ENCODE measurements around the gene C1GALT1.
"Not testable (repeated sequence)": the region's sequence is repeated elsewhere in the genome, so short reads cannot be mapped to it uniquely, and the experiment has no call there.

C1GALT1 gene

DNA sequence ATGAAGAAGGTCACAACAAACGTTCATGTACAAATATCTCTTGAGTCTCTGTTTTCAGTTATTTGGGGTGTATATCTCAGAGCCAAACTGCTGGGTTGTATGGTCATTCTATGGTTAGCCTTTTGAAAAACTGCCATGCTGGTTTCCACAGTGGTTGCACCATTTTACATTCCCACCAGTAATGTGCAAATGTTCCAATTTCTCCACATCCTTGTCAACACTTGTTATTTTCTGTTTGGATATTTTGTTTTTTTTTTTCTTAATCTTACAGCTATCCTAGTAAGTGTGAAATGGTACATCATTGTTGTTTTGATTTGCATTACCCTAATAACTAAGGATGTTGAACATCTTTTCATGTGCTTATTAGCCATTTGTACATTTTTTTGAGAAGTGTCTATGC lies 13.0 kb upstream of the C1GALT1 start:
- DNase-seq (ENCODE audit: low read depth), result no peak

DNA sequence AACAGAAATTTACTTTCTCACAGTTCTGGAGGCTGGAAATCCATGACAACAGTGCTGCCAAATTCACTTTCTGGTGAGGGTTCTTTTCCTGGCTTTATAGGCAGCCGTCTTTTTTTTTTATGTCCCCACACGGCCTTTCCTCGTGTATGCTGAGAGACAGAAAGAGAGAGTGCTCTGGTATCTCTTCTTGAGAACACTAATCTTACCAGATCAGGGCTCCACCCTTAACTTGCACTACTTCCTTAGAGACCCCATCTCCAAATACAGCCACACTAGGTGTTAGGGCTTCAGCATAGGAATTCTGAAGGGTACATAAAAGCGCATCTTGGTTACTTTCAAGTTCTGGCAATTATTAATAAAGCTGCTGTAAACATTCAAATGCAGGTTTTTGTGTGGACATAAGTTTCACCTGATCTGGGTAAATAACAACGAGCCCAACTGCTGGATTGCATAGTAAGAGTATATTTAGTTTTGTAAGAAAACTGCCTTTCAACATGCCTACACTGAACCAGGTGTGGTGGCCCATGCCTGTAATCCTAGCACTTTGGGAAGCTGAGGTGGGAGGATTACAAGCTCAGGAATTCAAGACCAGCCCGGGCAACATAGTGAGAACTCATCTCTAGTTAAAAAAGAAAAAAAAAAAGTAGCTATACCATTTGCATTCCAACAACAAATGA lies 8.2 kb upstream of the C1GALT1 start:
- DNase-seq (ENCODE audit: low read depth), result no peak

DNA sequence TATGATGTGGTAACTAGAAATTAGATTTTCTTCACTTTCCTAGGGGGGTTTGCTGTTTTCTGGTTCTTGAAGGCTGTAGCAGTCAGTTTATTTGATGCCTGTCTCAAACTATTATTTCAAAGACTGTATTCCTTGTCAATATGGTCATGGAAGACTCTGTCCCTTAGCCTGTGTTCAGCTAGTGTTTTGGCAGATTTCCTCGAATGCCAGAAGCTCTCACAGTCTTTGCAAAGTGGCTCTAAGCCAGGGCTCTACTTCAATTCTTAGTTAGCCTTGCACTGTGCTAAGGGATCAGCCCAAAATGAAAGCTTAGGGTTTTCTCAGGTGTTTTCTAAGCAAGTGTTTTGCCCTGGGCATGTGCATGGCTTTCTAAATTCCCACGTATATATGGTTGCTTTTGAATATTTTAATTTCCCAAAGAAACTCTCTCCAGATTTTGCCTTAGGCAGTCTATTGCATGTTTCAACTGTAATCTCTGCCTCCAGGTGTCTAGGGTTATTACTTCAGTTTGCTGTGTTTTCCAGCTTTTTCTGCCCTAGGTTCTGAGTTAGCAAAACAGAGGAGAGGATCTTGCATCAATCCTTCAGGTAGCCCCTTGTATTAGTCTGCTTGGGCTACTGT lies 7.2 kb upstream of the C1GALT1 start:
- no peak for DNase-seq (ENCODE audit: low read depth)

DNA sequence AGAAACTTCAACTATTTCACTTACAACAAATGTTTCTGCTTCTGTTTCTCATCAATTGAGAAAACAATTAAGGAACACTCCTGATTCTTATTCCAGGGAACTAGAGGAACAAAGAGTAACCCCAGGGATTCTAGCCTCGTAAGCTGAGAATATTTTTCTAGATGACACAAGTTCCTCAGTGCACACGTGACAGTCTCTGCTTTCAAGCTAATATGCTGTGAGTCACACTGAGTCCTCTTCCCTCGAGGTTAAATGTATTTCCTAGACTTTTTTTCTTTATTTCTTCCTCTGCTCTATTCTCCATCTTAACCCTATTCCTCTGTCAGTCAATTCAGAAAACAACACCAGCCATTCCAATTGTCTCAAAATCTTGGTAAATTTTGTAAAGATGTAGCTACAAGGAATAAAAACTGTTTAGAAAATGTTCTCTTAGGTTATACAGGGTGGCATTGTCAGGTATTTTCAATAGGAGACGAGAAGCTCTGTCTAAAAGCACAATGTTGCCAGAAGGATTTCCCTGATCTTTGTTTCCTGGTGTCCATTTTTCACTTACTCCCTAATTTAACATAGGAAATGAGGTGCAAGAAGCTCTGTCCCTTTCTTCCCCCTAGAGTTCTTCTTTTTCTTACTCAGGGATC lies 5.8 kb upstream of the C1GALT1 start:
- no peak for DNase-seq (ENCODE audit: low read depth)

DNA sequence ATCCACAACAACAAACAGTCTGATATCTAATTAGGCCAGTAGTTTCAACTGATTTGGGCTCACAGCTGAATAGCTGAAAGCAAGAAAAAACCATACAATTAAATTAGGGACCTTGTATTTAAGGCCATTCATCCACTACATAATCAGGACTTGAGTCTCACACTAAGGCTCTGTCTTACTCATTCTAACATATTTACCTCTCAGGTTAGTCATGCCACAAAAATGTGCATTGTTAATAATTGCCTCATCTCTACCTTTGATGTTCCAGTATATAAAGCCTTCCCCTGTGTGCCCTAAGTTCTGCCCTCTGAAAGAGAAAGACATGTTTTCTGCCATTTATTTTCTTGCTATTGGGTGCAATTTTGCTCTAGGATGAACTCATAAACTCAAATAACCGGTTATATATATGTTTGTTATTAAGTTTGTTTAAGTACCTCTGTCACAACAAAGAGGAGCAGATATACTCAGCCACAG lies 5.3 kb upstream of the C1GALT1 start:
- no peak for DNase-seq (ENCODE audit: low read depth)

DNA sequence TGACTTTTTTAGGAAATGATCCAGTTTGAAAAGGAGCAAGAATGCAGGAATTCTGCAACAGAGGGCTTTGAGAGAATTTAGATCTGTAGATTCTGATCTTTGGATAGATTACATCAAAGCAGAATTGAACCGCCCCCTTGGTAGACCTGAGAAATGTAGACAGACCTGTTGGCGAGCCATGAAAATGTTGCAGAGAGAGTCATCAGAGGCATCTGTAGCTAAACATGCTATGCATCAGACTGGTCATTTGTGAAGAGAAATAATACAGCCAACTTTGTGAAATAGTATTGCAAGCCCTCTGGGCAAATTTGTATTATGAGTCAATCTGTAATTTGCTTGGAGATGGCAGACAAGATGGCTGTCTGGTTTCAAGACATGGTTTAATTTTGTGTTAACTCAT lies 4.3 kb upstream of the C1GALT1 start:
- no peak for DNase-seq (ENCODE audit: low read depth)

DNA sequence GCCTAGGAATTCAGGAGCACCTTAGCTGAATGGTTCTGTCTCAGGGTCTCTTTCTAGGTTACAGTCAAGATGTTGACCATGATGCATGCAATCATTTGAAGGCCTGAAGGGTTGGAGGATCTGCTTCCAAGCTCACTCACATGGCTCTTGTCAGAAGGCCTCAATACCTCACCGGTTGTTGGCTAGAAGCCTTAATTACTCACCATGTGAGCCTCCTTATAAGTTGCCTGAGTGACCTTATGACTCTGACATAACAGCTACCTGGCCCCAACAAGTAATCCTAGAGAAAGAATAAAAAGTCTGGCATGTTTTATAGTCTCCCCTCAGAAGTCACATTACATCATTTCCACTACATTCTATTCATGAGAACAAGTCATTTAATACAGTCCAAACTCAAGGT lies 3.4 kb upstream of the C1GALT1 start:
- no peak for DNase-seq (ENCODE audit: low read depth)

DNA sequence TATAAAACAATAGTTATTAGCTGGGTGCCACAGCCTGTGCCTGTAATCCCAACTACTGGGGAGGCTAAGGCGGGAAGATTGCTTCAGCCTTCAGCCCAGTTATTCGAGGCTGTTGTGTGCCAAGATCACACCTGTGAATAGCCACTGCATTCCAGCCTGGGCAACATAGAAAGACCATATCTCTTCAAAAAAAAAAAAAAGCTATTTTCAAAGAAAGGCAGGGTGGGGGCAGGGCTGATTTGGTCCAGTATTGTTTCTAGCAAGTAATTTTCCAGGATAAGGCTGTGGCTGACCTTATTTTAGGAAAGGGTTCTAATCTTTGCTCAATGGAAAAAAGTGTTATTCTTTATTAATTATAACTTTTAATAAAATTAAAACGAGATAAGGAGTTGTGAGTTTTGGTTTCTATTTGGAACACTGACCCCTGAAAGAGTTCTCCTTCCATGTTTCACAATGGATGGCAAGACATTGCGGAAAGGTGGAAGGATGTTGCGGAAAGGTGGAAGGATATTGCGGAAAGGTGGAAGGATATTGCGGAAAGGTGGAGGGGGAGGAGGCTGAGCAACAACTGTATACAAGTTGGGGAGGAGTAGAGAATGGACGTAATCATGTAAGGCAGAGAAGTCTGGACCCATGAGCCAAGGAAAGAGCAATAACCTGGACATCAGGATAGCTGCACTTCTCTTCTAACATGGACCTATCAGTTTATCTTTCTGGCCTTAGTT lies 1.5 kb upstream of the C1GALT1 start:
- no peak for DNase-seq (ENCODE audit: low read depth)

DNA sequence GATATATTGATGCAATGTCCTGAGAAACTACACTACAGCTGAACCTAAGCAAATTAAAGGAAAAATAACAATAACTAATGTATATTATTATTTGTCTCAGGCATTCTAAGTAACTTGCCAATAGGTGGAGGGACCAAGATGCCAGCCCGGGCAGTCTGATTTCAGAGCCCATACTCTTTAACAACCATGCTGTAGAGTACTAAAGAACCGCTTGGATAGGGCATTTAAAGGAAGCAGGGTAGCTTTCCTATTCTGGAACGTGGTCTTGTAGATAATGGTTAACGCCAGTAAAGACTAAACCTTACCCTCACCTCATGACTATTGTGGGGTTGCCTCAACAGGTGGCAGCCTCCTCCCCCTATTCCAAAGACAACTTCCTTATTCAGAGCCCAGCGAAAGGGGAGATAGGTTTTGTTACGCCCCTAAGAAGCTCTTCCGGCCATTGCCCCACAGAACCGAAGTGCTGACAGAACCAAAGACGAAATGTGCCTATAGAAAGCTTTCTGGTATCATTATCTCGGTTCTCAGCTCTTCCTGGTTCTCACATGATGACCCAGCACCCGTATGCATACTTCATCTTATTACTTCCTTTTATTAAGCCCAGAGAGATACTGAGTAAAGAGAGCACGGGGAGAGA lies 707 bp upstream of the C1GALT1 start:
- DNase-seq (ENCODE audit: low read depth), result peak; percentile 27

DNA sequence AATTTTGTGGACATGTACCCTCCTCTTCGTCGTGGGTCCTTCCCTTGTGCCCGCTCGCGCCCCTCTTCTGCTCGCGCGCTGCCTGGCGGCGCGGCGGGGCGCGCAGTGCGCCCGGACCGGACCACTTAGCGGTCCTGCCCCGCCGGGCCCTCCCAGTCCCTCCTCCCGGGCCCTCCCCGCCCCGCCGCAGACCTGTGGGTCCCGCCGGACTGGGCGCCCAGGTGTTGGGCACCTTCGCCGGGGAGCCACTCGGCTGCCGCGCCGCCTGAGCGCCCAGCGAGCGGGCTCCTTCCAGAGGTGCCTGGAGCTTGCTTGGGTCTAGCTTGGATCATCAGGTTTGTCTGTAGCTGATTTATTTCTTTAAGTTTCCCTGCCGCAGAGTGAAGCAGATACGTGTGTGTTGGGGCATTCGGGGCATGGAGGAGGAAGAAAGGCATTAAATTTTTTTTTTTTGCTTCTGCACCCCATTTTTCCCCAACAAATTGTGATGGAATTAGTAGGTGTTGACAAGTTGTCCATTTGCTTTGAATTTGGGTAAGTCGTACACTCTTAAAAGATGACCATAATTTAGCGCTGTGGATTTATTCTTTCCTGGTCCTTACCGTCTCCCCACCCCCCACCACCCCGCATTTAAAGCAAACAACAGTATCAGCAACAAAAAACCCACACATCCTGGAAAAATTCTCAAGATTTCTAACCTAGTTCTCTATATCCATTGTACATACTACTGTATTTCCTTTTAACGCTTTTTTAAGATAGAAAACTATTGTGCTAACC lies 905 bp downstream of the C1GALT1 start:
- DNase-seq (ENCODE audit: low read depth), result peak; percentile 34

DNA sequence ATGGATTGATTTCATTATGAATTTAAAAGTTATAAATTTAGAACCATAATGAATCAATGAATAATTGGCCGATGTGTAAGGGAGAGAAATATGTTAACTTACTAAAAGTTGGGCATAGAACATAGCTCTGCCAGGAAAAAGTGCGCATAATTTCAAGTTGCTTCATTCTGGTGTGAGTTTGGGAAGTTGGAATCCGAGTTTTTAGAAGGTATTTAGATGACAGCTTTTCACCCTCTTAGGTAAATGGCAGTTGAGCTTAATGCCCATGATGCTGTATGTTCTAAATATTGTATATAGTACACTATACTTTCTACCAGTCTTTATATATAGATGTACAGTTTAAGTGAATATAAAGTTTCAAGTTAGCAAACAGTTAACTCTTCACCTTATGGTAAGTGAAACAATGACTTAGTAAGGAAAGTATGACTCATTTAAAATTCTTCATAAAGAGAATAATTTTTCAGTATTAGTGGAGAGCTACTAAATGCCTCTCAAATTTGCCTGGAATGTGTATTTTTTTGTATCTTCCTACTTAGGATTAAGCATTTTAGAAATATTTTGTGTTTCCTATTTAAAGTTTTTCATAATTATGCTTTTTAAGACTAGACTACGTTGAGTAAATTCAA lies 1.6 kb downstream of the C1GALT1 start:
- DNase-seq (ENCODE audit: low read depth), result no peak

DNA sequence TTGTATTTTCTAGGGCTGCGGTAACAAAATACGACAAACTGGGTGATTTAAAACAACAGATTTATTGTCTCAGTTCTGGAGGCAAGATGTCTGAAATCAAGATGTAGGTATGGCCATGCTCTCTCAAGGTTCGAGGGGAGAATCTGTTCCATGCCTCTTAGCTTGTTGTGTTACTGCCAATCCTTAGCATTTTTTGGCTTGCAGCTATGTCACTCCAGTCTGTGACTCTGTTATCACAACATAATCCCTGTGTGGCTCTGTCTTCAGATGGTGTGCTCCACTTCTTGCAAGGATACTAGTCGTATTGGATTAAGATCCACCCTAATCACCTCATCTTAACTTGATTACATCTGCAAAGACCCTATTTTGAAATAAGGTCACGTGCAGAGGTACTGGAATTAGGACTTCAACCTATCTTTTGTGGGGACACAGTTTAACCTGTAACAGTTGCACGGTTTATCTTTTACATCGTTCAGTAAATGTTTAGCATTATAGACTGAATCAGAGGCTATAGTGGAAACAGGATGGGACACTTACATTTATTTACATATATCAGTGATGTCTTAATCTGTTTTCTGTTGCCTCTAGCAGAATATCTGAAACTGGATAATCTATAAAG lies 3.1 kb downstream of the C1GALT1 start:
- no peak for DNase-seq (ENCODE audit: low read depth)

DNA sequence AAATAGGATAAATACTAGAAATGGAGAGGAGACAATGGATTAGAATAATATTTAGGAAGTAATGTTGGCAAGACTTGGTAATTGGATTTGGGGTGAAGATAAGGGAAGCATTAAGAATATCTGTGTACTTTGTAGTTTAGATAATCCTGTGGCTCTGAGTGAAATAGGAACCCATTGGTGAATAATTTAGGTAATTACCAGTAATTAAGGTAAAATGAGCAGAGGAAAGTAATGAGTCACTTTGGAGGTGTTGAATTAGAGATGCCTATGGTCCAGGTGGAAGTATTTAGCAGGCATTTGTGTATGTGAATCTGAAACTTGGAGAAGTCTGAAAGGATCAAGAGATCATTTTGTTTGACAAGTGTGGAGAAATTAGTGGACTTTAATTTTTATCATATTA lies 5.7 kb downstream of the C1GALT1 start:
- DNase-seq (ENCODE audit: low read depth), result no peak

DNA sequence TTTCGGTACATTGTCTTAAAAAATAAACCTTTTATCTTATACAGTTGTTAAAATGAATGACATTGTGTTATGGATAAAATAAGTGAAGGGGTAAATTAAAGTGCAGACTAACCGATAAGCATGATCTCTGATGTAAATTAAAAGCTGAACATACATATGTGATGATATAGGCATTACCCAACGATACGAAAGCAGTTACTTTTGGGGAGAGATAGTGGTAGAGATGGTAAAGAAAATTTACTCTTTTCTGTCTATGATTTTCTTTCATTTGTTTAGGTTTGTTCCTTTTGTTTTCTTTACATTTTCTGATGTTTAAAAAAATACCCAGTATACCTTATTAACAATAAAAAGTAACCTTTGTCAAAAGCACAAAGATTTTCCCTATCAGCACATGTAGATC lies 6.4 kb downstream of the C1GALT1 start:
- DNase-seq (ENCODE audit: low read depth), result no peak

DNA sequence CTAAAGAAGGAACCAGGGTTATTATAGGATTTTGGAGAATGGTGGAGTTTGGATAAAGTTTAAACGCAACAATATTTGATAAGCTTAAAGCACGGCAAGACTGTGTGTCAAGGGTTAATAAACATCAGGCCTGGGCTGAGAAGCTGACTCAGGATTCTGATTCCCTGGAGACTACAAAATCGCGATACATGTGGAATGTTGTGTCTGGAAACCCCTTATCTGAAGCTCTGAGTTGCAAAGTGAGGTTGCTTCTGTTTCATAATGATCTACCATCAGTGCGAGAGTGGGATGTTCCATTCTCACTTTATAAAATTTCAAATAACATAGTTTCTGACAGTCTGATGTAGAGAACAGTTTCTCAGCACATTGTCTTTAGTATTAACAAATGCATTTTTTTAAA lies 7.8 kb downstream of the C1GALT1 start:
- no peak for DNase-seq (ENCODE audit: low read depth)

DNA sequence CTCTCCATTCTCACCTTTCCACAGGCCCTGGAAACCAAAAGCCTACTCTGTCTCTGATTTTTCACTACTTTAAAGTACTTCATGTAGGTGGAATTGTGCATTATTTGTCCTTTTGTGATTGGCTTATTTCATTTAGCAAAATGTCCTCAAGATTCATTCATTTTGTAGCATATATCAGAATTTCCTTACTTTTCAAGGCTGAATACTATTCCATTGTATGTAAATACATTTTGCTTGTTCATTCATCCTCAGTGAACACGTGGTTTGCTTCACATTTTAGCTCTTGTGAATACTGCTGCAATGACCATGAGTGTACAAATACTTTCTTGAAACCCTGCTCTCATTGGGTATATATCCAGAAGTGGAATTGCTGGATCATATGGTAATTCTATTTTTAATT lies 8.8 kb downstream of the C1GALT1 start:
- no peak for DNase-seq (ENCODE audit: low read depth)

DNA sequence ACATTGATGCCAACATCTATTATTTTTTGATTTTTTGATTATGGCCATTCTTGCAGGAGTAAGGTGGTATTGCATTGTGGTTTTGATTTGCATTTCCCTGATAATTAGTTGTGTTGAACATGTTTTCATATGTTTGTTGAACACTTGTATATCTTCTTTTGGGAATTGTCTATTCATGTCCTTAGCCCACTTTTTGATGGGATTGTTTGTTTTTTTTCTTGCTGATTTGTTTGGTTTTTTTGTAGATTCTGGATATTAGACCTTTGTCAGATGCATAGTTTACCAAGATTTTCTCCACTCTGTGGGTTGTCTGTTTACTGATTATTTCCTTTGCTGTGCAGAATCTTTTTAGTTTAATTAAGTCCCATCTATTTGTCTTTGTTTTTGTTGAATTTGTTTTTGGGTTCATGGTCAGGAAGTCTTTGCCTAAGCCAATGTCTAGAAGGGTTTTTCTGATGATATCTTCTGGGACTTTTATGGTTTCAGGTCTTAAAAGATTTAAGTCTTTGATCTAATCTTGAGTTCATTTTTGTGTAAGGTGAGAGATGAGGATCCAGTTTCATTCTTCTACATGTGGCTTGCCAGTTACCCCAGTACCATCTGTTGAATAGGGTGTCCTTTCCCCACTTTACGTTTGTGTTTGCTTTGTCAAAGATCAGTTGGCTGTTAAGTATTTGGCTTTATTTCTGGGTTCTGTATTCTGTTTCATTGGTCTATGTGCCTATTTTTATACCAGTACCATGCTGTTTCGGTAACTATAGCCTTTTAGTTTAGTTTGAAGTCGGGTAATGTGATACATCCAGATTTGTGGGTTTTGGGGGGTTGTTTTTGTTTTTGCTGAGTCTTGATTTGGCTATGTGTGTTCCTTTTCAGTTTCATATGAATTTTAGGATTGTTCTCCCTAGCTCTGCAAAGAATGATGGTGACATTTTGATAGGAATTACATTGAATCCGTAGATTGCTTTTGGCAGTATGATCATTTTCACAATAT lies 10.7 kb downstream of the C1GALT1 start:
- not testable (repeated sequence) for DNase-seq (ENCODE audit: low read depth)

DNA sequence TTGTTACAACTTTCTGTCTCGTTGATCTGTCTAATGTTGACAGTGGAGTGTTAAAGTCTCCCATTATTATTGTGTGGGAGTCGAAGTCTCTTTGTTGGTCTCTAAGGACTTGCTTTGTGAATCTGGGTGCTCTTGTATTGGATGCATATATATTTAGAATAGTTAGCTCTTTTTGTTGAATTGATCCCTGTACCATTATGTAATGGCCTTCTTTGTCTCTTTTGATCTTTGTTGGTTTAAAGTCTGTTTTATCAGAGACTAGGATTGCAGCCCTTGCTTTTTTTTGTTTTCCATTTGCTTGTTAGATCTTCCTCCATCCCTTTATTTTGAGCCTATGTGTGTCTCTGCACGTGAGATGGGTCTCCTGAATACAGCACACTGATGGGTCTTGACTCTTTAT lies 17.2 kb downstream of the C1GALT1 start:
- DNase-seq (ENCODE audit: low read depth), result not testable (repeated sequence)

DNA sequence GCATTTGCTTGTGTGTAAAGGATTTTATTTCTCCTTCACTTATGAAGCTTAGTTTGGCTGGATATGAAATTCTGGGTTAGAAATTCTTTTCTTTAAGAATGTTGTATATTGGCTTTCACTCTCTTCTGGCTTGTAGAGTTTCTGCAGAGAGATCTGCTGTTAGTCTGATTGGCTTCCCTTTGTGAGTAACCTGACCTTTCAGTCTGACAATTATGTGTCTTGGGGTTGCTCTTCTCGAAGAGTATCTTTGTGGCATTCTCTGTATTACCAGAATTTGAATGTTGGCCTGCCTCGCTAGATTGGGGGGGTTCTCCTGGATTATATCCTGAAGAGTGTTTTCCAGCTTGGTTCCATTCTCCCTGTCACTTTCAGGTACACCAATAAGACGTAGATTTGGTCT lies 17.9 kb downstream of the C1GALT1 start:
- DNase-seq (ENCODE audit: low read depth), result not testable (repeated sequence)
